Measurements from ENCODE around the gene RFX7. TPM values are rescaled to one million over a fixed set of nuclear protein-coding genes. Genes with fewer than 3 reads are reported as not detected.

The RFX7 gene
- total RNA-seq, 1 experiment from 2014 or later, result 18.1 TPM

DNA sequence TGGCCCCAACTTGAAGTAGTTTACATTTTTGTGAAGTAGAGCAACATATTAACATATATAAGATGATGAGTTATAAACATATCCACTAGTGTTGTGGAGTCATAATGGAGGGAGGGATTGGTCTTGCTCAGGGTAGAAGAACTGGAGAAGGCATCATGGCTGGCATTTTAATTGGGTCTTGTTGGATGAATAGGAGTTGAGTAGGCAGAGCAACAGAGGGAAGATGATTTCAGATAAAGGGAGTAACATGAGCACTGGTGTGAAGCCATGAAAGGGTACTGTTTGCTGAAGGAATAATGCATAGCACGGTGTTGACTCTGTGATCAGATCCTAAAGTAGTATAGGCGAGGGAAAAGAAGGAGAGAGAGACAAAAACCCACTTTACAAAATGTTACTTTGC is 3.6 kb upstream of the RFX7 start:
- Histone ChIP-seq H3K4me1 (ENCODE audit: control insufficient read depth in 1 of 2, insufficient read depth in 2 of 2, low read length in 2 of 2) (peaks cover 7 to 28% of the 10 kb centered on the region in 2 experiments), H3K79me2 (ENCODE audit: insufficient read depth, low read length) (peaks cover 8% of the 10 kb centered on the region), H3K27ac (ENCODE audit: low read depth, low read length) (no peak overlapping the region), H3K4me3 (replicated peaks in 1 of 2; ENCODE audit: low read depth in 1 of 2, low read length in 2 of 2) (no peak overlapping the region), H2AFZ (ENCODE audit: low read depth, low read length, poor library complexity, severe bottlenecking) (no peak overlapping the region), H3K9ac (ENCODE audit: low read length) (no peak overlapping the region), H3K27me3 (ENCODE audit: insufficient read depth, low read length) (no peaks in the 10 kb centered on the region), H3K9me3 (ENCODE audit: control insufficient read depth in 1 of 2, insufficient read depth in 1 of 2, low read depth in 1 of 2, low read length in 2 of 2) (no peaks in the 10 kb centered on the region), H3K36me3 (ENCODE audit: control insufficient read depth in 1 of 2, insufficient read depth in 2 of 2, low read length in 2 of 2) (no peaks in the 10 kb centered on the region), H3K4me2 (ENCODE audit: low read length) (no peak overlapping the region), H4K20me1 (ENCODE audit: insufficient read depth) (no peaks in the 10 kb centered on the region), H3K9me2 (ENCODE audit: insufficient read depth) (no peaks in the 10 kb centered on the region)
- no TSS peak for BruUV-seq (replicated peaks)
- ChIA-PET CTCF (interaction anchor here (5.4 kb wide), 1 partner anchor 181 kb away, joined by 54 read pairs; no protein-coding TSS in a partner anchor), RAD21 (ENCODE audit: low non-redundant PET in 1 of 2, low total read pairs in 2 of 2, uncharacterized antibody in 2 of 2, unreplicated experiment in 2 of 2) (no interaction called here), POLR2A (no interaction called here)
- DNase-seq (ENCODE audit: low read depth, low spot score) (no peak), ATAC-seq (no peak)
- intact Hi-C loops (cut with micrococcal nuclease), result loop anchor here (2.0 to 10.0 kb wide), 2 partner anchors 252 to 598 kb away; partner anchors contain the start of gene NEDD4
- TF ChIP-seq JUND (IDR thresholded peaks at IDR 0.05) (no peak), POLR2AphosphoS5 (IDR thresholded peaks at IDR 0.05; ENCODE audit: low read depth, low read length) (no peak), EZH2 (IDR thresholded peaks at IDR 0.05) (no peak), SP1 (IDR thresholded peaks at IDR 0.05; ENCODE audit: low read depth) (no peak), ZFX (IDR thresholded peaks at IDR 0.05) (no peak), SRF (IDR thresholded peaks at IDR 0.05; ENCODE audit: low read depth) (no peak), YY1 (IDR thresholded peaks at IDR 0.05; ENCODE audit: extremely low read depth, insufficient replicate concordance, low read depth, low read length) (no peak), CEBPB (IDR thresholded peaks at IDR 0.05; ENCODE audit: low read depth) (no peak), EGR1 (IDR thresholded peaks at IDR 0.05; ENCODE audit: low read depth) (no peak), TCF7L2 (IDR thresholded peaks at IDR 0.05; ENCODE audit: borderline replicate concordance, extremely low read depth, insufficient read depth, insufficient read length) (no peak), SIN3A (IDR thresholded peaks at IDR 0.05; ENCODE audit: low read depth) (no peak), POLR2A (IDR thresholded peaks at IDR 0.05; ENCODE audit: borderline replicate concordance, extremely low read depth, insufficient read depth, insufficient read length) (no peak), ZNF274 (IDR thresholded peaks at IDR 0.05; ENCODE audit: low read depth, low read length) (no peak)
- TF ChIP-seq, protein P1, sequence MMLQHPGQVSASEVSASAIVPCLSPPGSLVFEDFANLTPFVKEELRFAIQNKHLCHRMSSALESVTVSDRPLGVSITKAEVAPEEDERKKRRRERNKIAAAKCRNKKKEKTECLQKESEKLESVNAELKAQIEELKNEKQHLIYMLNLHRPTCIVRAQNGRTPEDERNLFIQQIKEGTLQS (IDR thresholded peaks at IDR 0.05), result no peak
- TF ChIP-seq, protein P2, sequence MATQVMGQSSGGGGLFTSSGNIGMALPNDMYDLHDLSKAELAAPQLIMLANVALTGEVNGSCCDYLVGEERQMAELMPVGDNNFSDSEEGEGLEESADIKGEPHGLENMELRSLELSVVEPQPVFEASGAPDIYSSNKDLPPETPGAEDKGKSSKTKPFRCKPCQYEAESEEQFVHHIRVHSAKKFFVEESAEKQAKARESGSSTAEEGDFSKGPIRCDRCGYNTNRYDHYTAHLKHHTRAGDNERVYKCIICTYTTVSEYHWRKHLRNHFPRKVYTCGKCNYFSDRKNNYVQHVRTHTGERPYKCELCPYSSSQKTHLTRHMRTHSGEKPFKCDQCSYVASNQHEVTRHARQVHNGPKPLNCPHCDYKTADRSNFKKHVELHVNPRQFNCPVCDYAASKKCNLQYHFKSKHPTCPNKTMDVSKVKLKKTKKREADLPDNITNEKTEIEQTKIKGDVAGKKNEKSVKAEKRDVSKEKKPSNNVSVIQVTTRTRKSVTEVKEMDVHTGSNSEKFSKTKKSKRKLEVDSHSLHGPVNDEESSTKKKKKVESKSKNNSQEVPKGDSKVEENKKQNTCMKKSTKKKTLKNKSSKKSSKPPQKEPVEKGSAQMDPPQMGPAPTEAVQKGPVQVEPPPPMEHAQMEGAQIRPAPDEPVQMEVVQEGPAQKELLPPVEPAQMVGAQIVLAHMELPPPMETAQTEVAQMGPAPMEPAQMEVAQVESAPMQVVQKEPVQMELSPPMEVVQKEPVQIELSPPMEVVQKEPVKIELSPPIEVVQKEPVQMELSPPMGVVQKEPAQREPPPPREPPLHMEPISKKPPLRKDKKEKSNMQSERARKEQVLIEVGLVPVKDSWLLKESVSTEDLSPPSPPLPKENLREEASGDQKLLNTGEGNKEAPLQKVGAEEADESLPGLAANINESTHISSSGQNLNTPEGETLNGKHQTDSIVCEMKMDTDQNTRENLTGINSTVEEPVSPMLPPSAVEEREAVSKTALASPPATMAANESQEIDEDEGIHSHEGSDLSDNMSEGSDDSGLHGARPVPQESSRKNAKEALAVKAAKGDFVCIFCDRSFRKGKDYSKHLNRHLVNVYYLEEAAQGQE (IDR thresholded peaks at IDR 0.05; ENCODE audit: low read depth), result no peak
- TF ChIP-seq, protein P3, sequence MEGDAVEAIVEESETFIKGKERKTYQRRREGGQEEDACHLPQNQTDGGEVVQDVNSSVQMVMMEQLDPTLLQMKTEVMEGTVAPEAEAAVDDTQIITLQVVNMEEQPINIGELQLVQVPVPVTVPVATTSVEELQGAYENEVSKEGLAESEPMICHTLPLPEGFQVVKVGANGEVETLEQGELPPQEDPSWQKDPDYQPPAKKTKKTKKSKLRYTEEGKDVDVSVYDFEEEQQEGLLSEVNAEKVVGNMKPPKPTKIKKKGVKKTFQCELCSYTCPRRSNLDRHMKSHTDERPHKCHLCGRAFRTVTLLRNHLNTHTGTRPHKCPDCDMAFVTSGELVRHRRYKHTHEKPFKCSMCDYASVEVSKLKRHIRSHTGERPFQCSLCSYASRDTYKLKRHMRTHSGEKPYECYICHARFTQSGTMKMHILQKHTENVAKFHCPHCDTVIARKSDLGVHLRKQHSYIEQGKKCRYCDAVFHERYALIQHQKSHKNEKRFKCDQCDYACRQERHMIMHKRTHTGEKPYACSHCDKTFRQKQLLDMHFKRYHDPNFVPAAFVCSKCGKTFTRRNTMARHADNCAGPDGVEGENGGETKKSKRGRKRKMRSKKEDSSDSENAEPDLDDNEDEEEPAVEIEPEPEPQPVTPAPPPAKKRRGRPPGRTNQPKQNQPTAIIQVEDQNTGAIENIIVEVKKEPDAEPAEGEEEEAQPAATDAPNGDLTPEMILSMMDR (IDR thresholded peaks at IDR 0.05 in 2 of 3, conservative IDR thresholded peaks at IDR 0.05 in 1 of 3; ENCODE audit: borderline replicate concordance in 1 of 3, insufficient read depth in 1 of 3, low read depth in 2 of 3, low read length in 2 of 3), result no peak
- TF ChIP-seq, protein P4, sequence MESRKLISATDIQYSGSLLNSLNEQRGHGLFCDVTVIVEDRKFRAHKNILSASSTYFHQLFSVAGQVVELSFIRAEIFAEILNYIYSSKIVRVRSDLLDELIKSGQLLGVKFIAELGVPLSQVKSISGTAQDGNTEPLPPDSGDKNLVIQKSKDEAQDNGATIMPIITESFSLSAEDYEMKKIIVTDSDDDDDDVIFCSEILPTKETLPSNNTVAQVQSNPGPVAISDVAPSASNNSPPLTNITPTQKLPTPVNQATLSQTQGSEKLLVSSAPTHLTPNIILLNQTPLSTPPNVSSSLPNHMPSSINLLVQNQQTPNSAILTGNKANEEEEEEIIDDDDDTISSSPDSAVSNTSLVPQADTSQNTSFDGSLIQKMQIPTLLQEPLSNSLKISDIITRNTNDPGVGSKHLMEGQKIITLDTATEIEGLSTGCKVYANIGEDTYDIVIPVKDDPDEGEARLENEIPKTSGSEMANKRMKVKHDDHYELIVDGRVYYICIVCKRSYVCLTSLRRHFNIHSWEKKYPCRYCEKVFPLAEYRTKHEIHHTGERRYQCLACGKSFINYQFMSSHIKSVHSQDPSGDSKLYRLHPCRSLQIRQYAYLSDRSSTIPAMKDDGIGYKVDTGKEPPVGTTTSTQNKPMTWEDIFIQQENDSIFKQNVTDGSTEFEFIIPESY (IDR thresholded peaks at IDR 0.05; ENCODE audit: extremely low read depth, insufficient replicate concordance, low read length), result no peak
- TF ChIP-seq, protein P5, sequence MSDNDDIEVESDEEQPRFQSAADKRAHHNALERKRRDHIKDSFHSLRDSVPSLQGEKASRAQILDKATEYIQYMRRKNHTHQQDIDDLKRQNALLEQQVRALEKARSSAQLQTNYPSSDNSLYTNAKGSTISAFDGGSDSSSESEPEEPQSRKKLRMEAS (IDR thresholded peaks at IDR 0.05), result no peak
